Uterus (tissue), 4 donors: Measurements from ENCODE around the gene TBX22. TPM values are rescaled to one million over a fixed set of nuclear protein-coding genes. Genes with fewer than 3 reads are reported as not detected.
"Not testable (repeated sequence)": the region's sequence is repeated elsewhere in the genome, so short reads cannot be mapped to it uniquely, and the experiment has no call there.

Source experiments
- DNase-seq, 2 donors: peaks; one replicate each; pipeline ENCODE4 v3.0.0-alpha.2; 2019 to 2020
- H3K27ac ChIP-seq, 2 donors: fragments of 200-600 bp; sonication (generic); 1 replicate in 1 of 2; 2 replicates in 1 of 2; pipeline ENCODE4 v1.5.1; 2016 to 2018
- H3K27me3 ChIP-seq, 2 donors: fragments of 200-600 bp; sonication (generic); one replicate each; pipeline ENCODE4 v1.5.1; 2018 to 2019; ENCODE audit warnings: control low read depth in 1 of 2
- H3K36me3 ChIP-seq, 2 donors: fragments of 200-600 bp; sonication (generic); one replicate each; pipeline ENCODE4 v1.5.1; 2019; ENCODE audit warnings: control low read depth in 1 of 2
- H3K4me1 ChIP-seq, 2 donors: fragments of 200-600 bp; sonication (generic); one replicate each; pipeline ENCODE4 v1.5.1; 2018 to 2019; ENCODE audit warnings: control low read depth in 1 of 2
- H3K4me3 ChIP-seq, 2 donors: fragments of 200-600 bp; sonication (generic); 1 replicate in 1 of 2; 2 replicates in 1 of 2; pipeline ENCODE4 v1.5.1; 2018 to 2019; ENCODE audit warnings: mild to moderate bottlenecking in 1 of 2
- H3K9me3 ChIP-seq, 2 donors: fragments of 200-600 bp; sonication (generic); one replicate each; pipeline ENCODE4 v1.5.1; 2019; ENCODE audit warnings: control low read depth in 1 of 2
- POLR2A ChIP-seq, 2 donors: fragments of 450-650 bp; IDR thresholded peaks; one replicate each; pipeline ENCODE4 v1.6.1; 2016; ENCODE audit warnings: antibody characterized with exemption in 2 of 2, mild to moderate bottlenecking in 1 of 2, moderate library complexity in 1 of 2
- intact Hi-C: fragments of 100-400 bp; cut with DNase I; formaldehyde crosslinking; loops from one replicate; pipeline ENCODE4 v1.15.1; 2023; ENCODE audit warnings: low total_unique reads
- total RNA-seq, 4 donors: library from RNA; depleted of rRNA in 3 of 4; stranded (reverse); fragments of >200 nt in 3 of 4; gene quantifications; one replicate each; pipeline versions ENCODE4 v1.1.0 to v1.2.4, GENCODE V29; 2014 to 2023
- TF ChIP-seq, protein P1 (sequence below), 4 experiments: fragments of 200-600 bp in 2 of 4; fragments of 450-650 bp in 2 of 4; sonication (generic) in 2 of 4; IDR thresholded peaks; one replicate each; pipeline ENCODE4 v1.5.1; 2016 to 2019; ENCODE audit warnings: antibody characterized with exemption in 4 of 4, mild to moderate bottlenecking in 2 of 4, moderate library complexity in 1 of 4
- donor health status: DM: yes; HTN: yes; CAD: no.

The TBX22 gene
- total RNA-seq, 4 donors from 2014 or later = 1.1 TPM; not detected in 3

DNA sequence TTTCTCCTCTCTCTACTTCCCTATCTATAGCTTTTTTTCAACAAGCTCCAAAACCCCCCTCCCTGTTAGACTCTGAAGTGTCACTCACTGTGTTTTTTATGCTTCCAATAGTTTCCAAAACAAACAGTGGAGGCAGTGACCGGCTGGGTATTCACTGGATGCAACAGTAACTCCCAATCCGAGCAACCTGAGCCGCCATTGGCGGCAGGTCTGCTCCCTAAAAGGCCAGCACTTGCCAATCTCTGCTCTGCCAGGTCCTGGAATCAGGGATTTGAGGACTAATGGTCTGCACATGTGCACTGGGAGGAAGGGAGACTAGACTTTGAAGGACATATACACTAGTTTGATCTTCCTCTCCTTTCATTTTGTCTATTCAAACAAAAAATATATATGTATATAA lies 7.1 kb downstream of the TBX22 start:
- Histone ChIP-seq H3K4me1 (no peaks in the 10 kb centered on the region), H3K36me3 (no peaks in the 10 kb centered on the region), H3K27me3 (no peaks in the 10 kb centered on the region), H3K4me3 (no peak overlapping the region), H3K9me3 (no peaks in the 10 kb centered on the region), H3K27ac (no peak overlapping the region)
- DNase-seq = no peak
- no peak for TF ChIP-seq POLR2A (IDR thresholded peaks at IDR 0.05)
- TF ChIP-seq, protein P1, sequence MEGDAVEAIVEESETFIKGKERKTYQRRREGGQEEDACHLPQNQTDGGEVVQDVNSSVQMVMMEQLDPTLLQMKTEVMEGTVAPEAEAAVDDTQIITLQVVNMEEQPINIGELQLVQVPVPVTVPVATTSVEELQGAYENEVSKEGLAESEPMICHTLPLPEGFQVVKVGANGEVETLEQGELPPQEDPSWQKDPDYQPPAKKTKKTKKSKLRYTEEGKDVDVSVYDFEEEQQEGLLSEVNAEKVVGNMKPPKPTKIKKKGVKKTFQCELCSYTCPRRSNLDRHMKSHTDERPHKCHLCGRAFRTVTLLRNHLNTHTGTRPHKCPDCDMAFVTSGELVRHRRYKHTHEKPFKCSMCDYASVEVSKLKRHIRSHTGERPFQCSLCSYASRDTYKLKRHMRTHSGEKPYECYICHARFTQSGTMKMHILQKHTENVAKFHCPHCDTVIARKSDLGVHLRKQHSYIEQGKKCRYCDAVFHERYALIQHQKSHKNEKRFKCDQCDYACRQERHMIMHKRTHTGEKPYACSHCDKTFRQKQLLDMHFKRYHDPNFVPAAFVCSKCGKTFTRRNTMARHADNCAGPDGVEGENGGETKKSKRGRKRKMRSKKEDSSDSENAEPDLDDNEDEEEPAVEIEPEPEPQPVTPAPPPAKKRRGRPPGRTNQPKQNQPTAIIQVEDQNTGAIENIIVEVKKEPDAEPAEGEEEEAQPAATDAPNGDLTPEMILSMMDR (IDR thresholded peaks at IDR 0.05) = no peak
- intact Hi-C loops = no loop called here

GRCh38 chrX:80022363-80023031 lies 7.9 kb downstream of the TBX22 start:
- H3K4me1 ChIP-seq = no peaks in the 10 kb centered on the region
- DNase-seq = no peak
- no peaks in the 10 kb centered on the region for H3K27me3 ChIP-seq
- intact Hi-C loops = no loop called here
- H3K4me3 ChIP-seq = no peak overlapping the region
- TF ChIP-seq, protein P1 (IDR thresholded peaks at IDR 0.05) = no peak
- no peak for TF ChIP-seq POLR2A (IDR thresholded peaks at IDR 0.05)
- no peaks in the 10 kb centered on the region for H3K36me3 ChIP-seq
- H3K27ac ChIP-seq = no peak overlapping the region
- H3K9me3 ChIP-seq = no peaks in the 10 kb centered on the region

GRCh38 chrX:80026116-80026515 lies 11.6 kb downstream of the TBX22 start:
- Histone ChIP-seq H3K4me3 (no peak overlapping the region), H3K4me1 (no peaks in the 10 kb centered on the region), H3K36me3 (no peaks in the 10 kb centered on the region), H3K9me3 (no peaks in the 10 kb centered on the region), H3K27me3 (no peaks in the 10 kb centered on the region), H3K27ac (no peak overlapping the region)
- intact Hi-C loops = no loop called here
- no peak for DNase-seq
- TF ChIP-seq, protein P1 (IDR thresholded peaks at IDR 0.05) = no peak
- no peak for TF ChIP-seq POLR2A (IDR thresholded peaks at IDR 0.05)

GRCh38 chrX:80066156-80066555 lies 51.6 kb downstream of the TBX22 start:
- H3K36me3 ChIP-seq, H3K4me3 ChIP-seq, intact Hi-C loops, H3K4me1 ChIP-seq, H3K27ac ChIP-seq, H3K27me3 ChIP-seq, DNase-seq, H3K9me3 ChIP-seq: not testable (repeated sequence)

DNA sequence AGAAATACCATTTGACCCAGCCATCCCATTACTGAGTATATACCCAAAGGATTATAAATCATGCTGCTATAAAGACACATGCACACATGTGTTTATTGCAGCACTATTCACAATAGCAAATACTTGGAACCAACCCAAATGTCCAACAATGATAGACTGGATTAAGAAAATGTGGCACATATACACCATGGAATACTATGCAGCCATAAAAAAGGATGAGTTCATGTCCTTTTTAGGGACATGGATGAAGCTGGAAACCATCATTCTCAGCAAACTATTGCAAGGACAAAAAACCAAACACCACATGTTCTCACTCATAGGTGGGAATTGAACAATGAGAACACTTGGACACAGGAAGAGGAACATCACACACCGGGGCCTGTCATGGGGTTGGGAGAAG lies 61.1 kb downstream of the TBX22 start:
- H3K4me3 ChIP-seq, H3K4me1 ChIP-seq, H3K36me3 ChIP-seq, H3K27me3 ChIP-seq, intact Hi-C loops, DNase-seq, H3K27ac ChIP-seq, H3K9me3 ChIP-seq: not testable (repeated sequence)
